Kidney (tissue), 14 donors: ENCODE results near the gene TMA7B. TPM values are rescaled to one million over a fixed set of nuclear protein-coding genes. Genes with fewer than 3 reads are reported as not detected.

Experiments
- DNase-seq, 5 donors: peaks; one replicate each; pipeline ENCODE4 v3.0.0-alpha.2; 2013 to 2020
- FAIRE-seq: peaks from 2 replicates; lab custom pipeline; 2012; peaks lifted over from hg19 to GRCh38; lab: Jason Lieb, UNC
- H3K27ac ChIP-seq, 2 donors: one replicate each; pipeline ENCODE4 v1.7.0; 2013; ENCODE audit warnings: low read depth in 2 of 2, low read length in 2 of 2, inconsistent platforms in 1 of 2
- H3K27me3 ChIP-seq: one replicate; pipeline ENCODE4 v1.7.1; 2013; ENCODE audit warnings: low read length, inconsistent platforms; ENCODE audit not compliant: control insufficient read depth, insufficient read depth
- H3K36me3 ChIP-seq, 3 donors: one replicate each; pipeline versions ENCODE4 v1.7.0 to v1.7.1; 2013; ENCODE audit warnings: low read length in 3 of 3, control low read depth in 1 of 3, inconsistent platforms in 1 of 3; ENCODE audit not compliant: insufficient read depth in 3 of 3, control insufficient read depth in 2 of 3
- H3K4me1 ChIP-seq, 3 donors: one replicate each; pipeline versions ENCODE4 v1.7.0 to v1.7.1; 2013; ENCODE audit warnings: low read length in 3 of 3, inconsistent platforms in 1 of 3, low read depth in 1 of 3; ENCODE audit not compliant: control insufficient read depth in 2 of 3, insufficient read depth in 2 of 3
- H3K4me3 ChIP-seq, 3 donors: one replicate each; pipeline versions ENCODE4 v1.7.0 to v1.8.1; 2013; ENCODE audit warnings: low read length in 3 of 3, control low read depth in 1 of 3, inconsistent platforms in 1 of 3
- H3K9ac ChIP-seq, 3 donors: one replicate each; pipeline versions ENCODE4 v1.7.0 to v1.7.1; 2013; ENCODE audit warnings: low read length in 3 of 3, control low read depth in 1 of 3, inconsistent platforms in 1 of 3
- H3K9me3 ChIP-seq, 3 donors: one replicate each; pipeline versions ENCODE4 v1.7.0 to v1.7.1; 2013; ENCODE audit warnings: low read length in 3 of 3, control low read depth in 1 of 3, inconsistent platforms in 1 of 3; ENCODE audit not compliant: control insufficient read depth in 2 of 3, insufficient read depth in 1 of 3
- intact Hi-C: fragments of 100-400 bp; cut with DNase I; formaldehyde crosslinking; loops from one replicate; pipeline ENCODE4 v1.11.1; 2022
- polyA plus RNA-seq: library from polyadenylated mRNA; stranded (reverse); fragments of 350-450 nt; fragmentation: Illumina TruSeq; extraction: RNeasy Lipid Tissue Mini Kit (QIAGEN cat#74804); gene quantifications from one replicate; pipeline ENCODE4 v1.2.3, GENCODE V29; 2014; ENCODE audit warnings: low read depth, low replicate concordance; ENCODE audit not compliant: insufficient read depth
- total RNA-seq: library from RNA; stranded (reverse); fragmentation: NEBNext Ultra II Directional; extraction: Animal tissue kit (Norgen Biotek cat#: 25700); gene quantifications from one replicate; pipeline ENCODE4 v1.2.1, GENCODE V29; 2021
- TF ChIP-seq, protein P1 (sequence below): IDR thresholded peaks from 3 replicates; pipeline ENCODE4 v1.5.1; 2012; ENCODE audit warnings: mild to moderate bottlenecking, moderate library complexity, borderline replicate concordance; ENCODE audit not compliant: insufficient read depth; ENCODE audit errors: extremely low read depth
- donor health status: control.
- donor health status: control.
- donor health status: control.
- donor health status: control.
- donor health status: control.
- donor health status: DM: yes; HTN: yes; CAD: no.
- donor health status: Normal renal cell carcinoma (clear cell type).

Gene TMA7B
- total and polyA plus RNA-seq, 2 donors from 2014 or later, result 0.63 TPM; not detected in 1

DNA sequence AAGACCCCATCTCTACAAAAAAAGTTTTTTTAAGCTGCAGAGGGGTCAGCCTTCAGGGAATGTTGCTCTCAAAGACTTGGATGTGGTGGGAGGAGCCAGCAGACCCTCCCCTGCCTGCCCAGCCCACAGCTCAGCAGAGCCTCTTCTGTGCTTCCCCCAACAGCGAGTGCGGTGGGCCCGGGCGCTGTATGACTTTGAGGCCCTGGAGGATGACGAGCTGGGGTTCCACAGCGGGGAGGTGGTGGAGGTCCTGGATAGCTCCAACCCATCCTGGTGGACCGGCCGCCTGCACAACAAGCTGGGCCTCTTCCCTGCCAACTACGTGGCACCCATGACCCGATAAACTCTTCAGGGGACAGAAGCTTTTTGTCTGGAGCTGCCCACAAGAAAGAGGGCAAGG is 10.5 kb downstream of the TMA7B start:
- no peaks in the 10 kb centered on the region for H3K9me3 ChIP-seq
- H3K9ac ChIP-seq, result no peak overlapping the region
- TF ChIP-seq, protein P1, sequence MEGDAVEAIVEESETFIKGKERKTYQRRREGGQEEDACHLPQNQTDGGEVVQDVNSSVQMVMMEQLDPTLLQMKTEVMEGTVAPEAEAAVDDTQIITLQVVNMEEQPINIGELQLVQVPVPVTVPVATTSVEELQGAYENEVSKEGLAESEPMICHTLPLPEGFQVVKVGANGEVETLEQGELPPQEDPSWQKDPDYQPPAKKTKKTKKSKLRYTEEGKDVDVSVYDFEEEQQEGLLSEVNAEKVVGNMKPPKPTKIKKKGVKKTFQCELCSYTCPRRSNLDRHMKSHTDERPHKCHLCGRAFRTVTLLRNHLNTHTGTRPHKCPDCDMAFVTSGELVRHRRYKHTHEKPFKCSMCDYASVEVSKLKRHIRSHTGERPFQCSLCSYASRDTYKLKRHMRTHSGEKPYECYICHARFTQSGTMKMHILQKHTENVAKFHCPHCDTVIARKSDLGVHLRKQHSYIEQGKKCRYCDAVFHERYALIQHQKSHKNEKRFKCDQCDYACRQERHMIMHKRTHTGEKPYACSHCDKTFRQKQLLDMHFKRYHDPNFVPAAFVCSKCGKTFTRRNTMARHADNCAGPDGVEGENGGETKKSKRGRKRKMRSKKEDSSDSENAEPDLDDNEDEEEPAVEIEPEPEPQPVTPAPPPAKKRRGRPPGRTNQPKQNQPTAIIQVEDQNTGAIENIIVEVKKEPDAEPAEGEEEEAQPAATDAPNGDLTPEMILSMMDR, result no peak
- FAIRE-seq, result no peak
- H3K36me3 ChIP-seq, result no peaks in the 10 kb centered on the region
- no peak overlapping the region for H3K27ac ChIP-seq
- intact Hi-C loops, result no loop called here
- peaks cover 0 to 4% (median 0%) of the 10 kb centered on the region in 3 donors for H3K4me1 ChIP-seq
- no peak overlapping the region for H3K4me3 ChIP-seq
- DNase-seq, result no peak
- no peaks in the 10 kb centered on the region for H3K27me3 ChIP-seq

GRCh38 chr22:39972641-39973040 is 12.4 kb downstream of the TMA7B start:
- Histone ChIP-seq H3K27me3 (no peaks in the 10 kb centered on the region), H3K9ac (no peak overlapping the region), H3K4me3 (no peak overlapping the region), H3K4me1 (peaks cover 0 to 4% (median 0%) of the 10 kb centered on the region in 3 donors), H3K9me3 (no peaks in the 10 kb centered on the region), H3K27ac (no peak overlapping the region), H3K36me3 (no peaks in the 10 kb centered on the region)
- TF ChIP-seq, protein P1, result no peak
- FAIRE-seq, result no peak
- intact Hi-C loops, result no loop called here
- DNase-seq, result no peak

- DNase-seq (no peak), FAIRE-seq (no peak)
Measured at GRCh38 chr22:39973656-39974055, 13.5 kb downstream of the TMA7B start.

More at GRCh38 chr22:39973656-39974055, 13.5 kb downstream of the TMA7B start:
- TF ChIP-seq, protein P1, result no peak
- Histone ChIP-seq H3K9ac (no peak overlapping the region), H3K27me3 (no peaks in the 10 kb centered on the region), H3K36me3 (no peaks in the 10 kb centered on the region), H3K4me3 (no peak overlapping the region), H3K4me1 (peaks cover 0 to 2% (median 0%) of the 10 kb centered on the region in 3 donors), H3K27ac (no peak overlapping the region), H3K9me3 (no peaks in the 10 kb centered on the region)
- intact Hi-C loops, result no loop called here
